Measurements from ENCODE around the gene TMOD1.

- TF ChIP-seq EZH2 (IDR thresholded peaks at IDR 0.05; ENCODE audit: borderline replicate concordance, low read depth, low read length, severe bottlenecking) = no peak
- TF ChIP-seq CTCF (IDR thresholded peaks at IDR 0.05; ENCODE audit: borderline replicate concordance, extremely low read depth, low read length, poor library complexity, severe bottlenecking) = no peak
Measured at GRCh38 chr9:97571664-97572063, 70.2 kb downstream of the TMOD1 start.
